NCI-H2081 treated with DMSO at 0.1 percent for 48 hours (cell line): ENCODE measurements around the gene CUX1.

Experiments
- DNase-seq: peaks from one replicate; lab custom pipeline; 2025; lab: John Stamatoyannopoulos, UW

The CUX1 gene

GRCh38 chr7:101957744-101958525 lies 140.5 kb downstream of the CUX1 start:
- DNase-seq, result no peak

GRCh38 chr7:101959342-101959741 lies 141.9 kb downstream of the CUX1 start:
- DNase-seq, result no peak

GRCh38 chr7:101959829-101960228 lies 142.4 kb downstream of the CUX1 start:
- no peak for DNase-seq

- DNase-seq, result no peak
Measured at GRCh38 chr7:101960323-101960722, 142.9 kb downstream of the CUX1 start.

- no peak for DNase-seq
Measured at GRCh38 chr7:101960985-101961708, 143.7 kb downstream of the CUX1 start.

GRCh38 chr7:101961811-101962210 lies 144.4 kb downstream of the CUX1 start:
- DNase-seq, result no peak

- no peak for DNase-seq
Measured at GRCh38 chr7:101963693-101964092, 146.3 kb downstream of the CUX1 start.

- DNase-seq, result no peak
Measured at GRCh38 chr7:101964680-101965452, 147.4 kb downstream of the CUX1 start.

GRCh38 chr7:101968720-101969466 lies 151.5 kb downstream of the CUX1 start:
- no peak for DNase-seq

- no peak for DNase-seq
Measured at GRCh38 chr7:101969997-101970585, 152.7 kb downstream of the CUX1 start.

- no peak for DNase-seq
Measured at GRCh38 chr7:101970801-101971200, 153.4 kb downstream of the CUX1 start.

GRCh38 chr7:101971457-101971856 lies 154.0 kb downstream of the CUX1 start:
- DNase-seq, result no peak

- DNase-seq, result no peak
Measured at GRCh38 chr7:101972627-101973026, 155.2 kb downstream of the CUX1 start.

- no peak for DNase-seq
Measured at GRCh38 chr7:101973130-101973529, 155.7 kb downstream of the CUX1 start.

GRCh38 chr7:101974393-101974792 lies 157.0 kb downstream of the CUX1 start:
- DNase-seq, result no peak

GRCh38 chr7:101975046-101975445 lies 157.6 kb downstream of the CUX1 start:
- DNase-seq, result no peak

GRCh38 chr7:101976411-101976810 lies 159.0 kb downstream of the CUX1 start:
- no peak for DNase-seq

GRCh38 chr7:101977249-101977648 lies 159.8 kb downstream of the CUX1 start:
- no peak for DNase-seq

GRCh38 chr7:101978683-101979082 lies 161.3 kb downstream of the CUX1 start:
- no peak for DNase-seq

GRCh38 chr7:101983147-101983811 lies 165.9 kb downstream of the CUX1 start:
- no peak for DNase-seq
